ENCODE data around the gene TTC3. TPM values are rescaled to one million over a fixed set of nuclear protein-coding genes. Genes with fewer than 3 reads are reported as not detected.

Gene TTC3
- total RNA-seq, 1 experiment from 2014 or later: 29.0 TPM

GRCh38 chr21:37057614-37058013, 15.4 kb upstream of the TTC3 start (continued):
- TF ChIP-seq ZNF281 (CRISPR knock-in tag; IDR thresholded peaks at IDR 0.05) (no peak), NFYB (CRISPR knock-in tag; conservative IDR thresholded peaks at IDR 0.05; ENCODE audit: low read depth) (no peak)

- DNase-seq (ENCODE audit: low spot score): no peak
- ChIA-PET CTCF (interaction anchor here (0.7 to 2.5 kb wide), 3 partner anchors 48 to 81 kb away, joined by 4 to 9 read pairs (median 4); no protein-coding TSS in a partner anchor), POLR2A (interaction anchor here (0.5 kb wide), 1 partner anchor 65 kb away, joined by 3 read pairs; no protein-coding TSS in a partner anchor)
- peaks cover 14% of the 10 kb centered on the region for H3K9me3 Mint-ChIP-seq
- H3K27ac Mint-ChIP-seq: no peak overlapping the region
- H3K36me3 Mint-ChIP-seq: 0 out of 2 replicates have a peak, but pooled peaks cover 7% of the 10 kb centered on the region
- H3K4me1 Mint-ChIP-seq: peaks cover 34% of the 10 kb centered on the region
- no peak for TF ChIP-seq CTCF (IDR thresholded peaks at IDR 0.05)
- no peak overlapping the region for H3K4me3 Mint-ChIP-seq
- ATAC-seq: no peak
- peaks cover 14% of the 10 kb centered on the region for H3K27me3 Mint-ChIP-seq (ENCODE audit: low read depth)
These were observed 14.8 kb upstream of the TTC3 start for GRCh38 chr21:37058261-37058660.

GRCh38 chr21:37059181-37059580, 13.9 kb upstream of the TTC3 start:
- 0 out of 2 replicates have a peak, but pooled peaks cover 7% of the 10 kb centered on the region for H3K36me3 Mint-ChIP-seq
- H3K27ac Mint-ChIP-seq: no peak overlapping the region
- no peak overlapping the region for H3K4me3 Mint-ChIP-seq
- TF ChIP-seq ATF3 (CRISPR knock-in tag; conservative IDR thresholded peaks at IDR 0.05) (no peak), EMX1 (CRISPR knock-in tag; IDR thresholded peaks at IDR 0.05) (no peak), NFE2L1 (CRISPR knock-in tag; IDR thresholded peaks at IDR 0.05) (no peak), NR3C1 (CRISPR knock-in tag; conservative IDR thresholded peaks at IDR 0.05; ENCODE audit: low read depth) (no peak), CREB1 (CRISPR knock-in tag; IDR thresholded peaks at IDR 0.05) (no peak), FOXJ3 (CRISPR knock-in tag; IDR thresholded peaks at IDR 0.05; ENCODE audit: borderline replicate concordance) (no peak), ZNF423 (CRISPR knock-in tag; IDR thresholded peaks at IDR 0.05) (no peak)
- H3K9me3 Mint-ChIP-seq: peaks cover 14% of the 10 kb centered on the region
- ChIA-PET CTCF (interaction anchor here (2.5 kb wide), 1 partner anchor 82 kb away, joined by 9 read pairs; no protein-coding TSS in a partner anchor), POLR2A (no interaction called here)
- H3K4me1 Mint-ChIP-seq: peaks cover 34% of the 10 kb centered on the region
- ATAC-seq (no peak), DNase-seq (ENCODE audit: low spot score) (no peak)
- peaks cover 14% of the 10 kb centered on the region for H3K27me3 Mint-ChIP-seq (ENCODE audit: low read depth)

- peaks cover 34% of the 10 kb centered on the region for H3K4me1 Mint-ChIP-seq
- H3K4me3 Mint-ChIP-seq: no peak overlapping the region
- H3K27ac Mint-ChIP-seq: no peak overlapping the region
- ChIA-PET CTCF (interaction anchor here (1.2 to 2.5 kb wide), 3 partner anchors 71 to 83 kb away, joined by 3 to 9 read pairs (median 5); no protein-coding TSS in a partner anchor), POLR2A (interaction anchor here (0.6 kb wide), 1 partner anchor 312 kb away, joined by 3 read pairs; no protein-coding TSS in a partner anchor)
- H3K36me3 Mint-ChIP-seq: 0 out of 2 replicates have a peak, but pooled peaks cover 7% of the 10 kb centered on the region
- no peak for TF ChIP-seq USF1 (CRISPR knock-in tag; IDR thresholded peaks at IDR 0.05)
- no peak for TF ChIP-seq MYBL2 (CRISPR knock-in tag; IDR thresholded peaks at IDR 0.05)
- no peak for TF ChIP-seq SMAD4 (CRISPR knock-in tag; IDR thresholded peaks at IDR 0.05)
- TF ChIP-seq ATF6 (CRISPR knock-in tag; IDR thresholded peaks at IDR 0.05): no peak
- H3K27me3 Mint-ChIP-seq (ENCODE audit: low read depth): peaks cover 10% of the 10 kb centered on the region
- ATAC-seq: peak; percentile 80
- no peak for DNase-seq (ENCODE audit: low spot score)
- H3K9me3 Mint-ChIP-seq: peaks cover 14% of the 10 kb centered on the region
These were observed 12.8 kb upstream of the TTC3 start for GRCh38 chr21:37060296-37060695.

Measured in WTC11 (cell line).